Smooth muscle cell (in vitro differentiated cells): Measurements from ENCODE around the gene TSC1. TPM values are rescaled to one million over a fixed set of nuclear protein-coding genes. Genes with fewer than 3 reads are reported as not detected.

Experiments used
- DNase-seq: peaks from one replicate; lab custom pipeline; 2025; ENCODE audit not compliant: unreplicated experiment; lab: John Stamatoyannopoulos, UW
- H2AFZ ChIP-seq: fragments of 200-600 bp; sonication (generic); 2 replicates; pipeline ENCODE4 v1.6.0; 2016; ENCODE audit warnings: antibody characterized with exemption, low read depth, mild to moderate bottlenecking
- H3F3A ChIP-seq: fragments of 200-600 bp; sonication (generic); 2 replicates; pipeline ENCODE4 v1.6.0; 2017; ENCODE audit warnings: antibody characterized with exemption, low read depth
- H3K27ac ChIP-seq: fragments of 200-600 bp; sonication (generic); 2 replicates; pipeline ENCODE4 v1.5.1; 2016; ENCODE audit warnings: low read depth, mild to moderate bottlenecking
- H3K27me3 ChIP-seq: fragments of 200-600 bp; sonication (generic); 2 replicates; pipeline ENCODE4 v1.6.1; 2016; ENCODE audit warnings: low read depth, mild to moderate bottlenecking
- H3K36me3 ChIP-seq: fragments of 200-600 bp; sonication (generic); 2 replicates; pipeline ENCODE4 v1.5.1; 2016; ENCODE audit warnings: low read depth
- H3K4me1 ChIP-seq: fragments of 200-600 bp; sonication (generic); 2 replicates; pipeline ENCODE4 v1.5.1; 2016; ENCODE audit warnings: low read depth
- H3K4me2 ChIP-seq: fragments of 200-600 bp; sonication (generic); 2 replicates; pipeline ENCODE4 v1.6.0; 2016; ENCODE audit warnings: mild to moderate bottlenecking
- H3K4me3 ChIP-seq: fragments of 200-600 bp; sonication (generic); 2 replicates; pipeline ENCODE4 v1.5.1; 2016; ENCODE audit warnings: mild to moderate bottlenecking
- H3K79me2 ChIP-seq: fragments of 200-600 bp; sonication (generic); 2 replicates; pipeline ENCODE4 v1.6.0; 2016; ENCODE audit warnings: low read depth, mild to moderate bottlenecking
- H3K9ac ChIP-seq: fragments of 200-600 bp; sonication (generic); 2 replicates; pipeline ENCODE4 v1.6.0; 2016; ENCODE audit warnings: low read depth
- H3K9me3 ChIP-seq: fragments of 200-600 bp; sonication (generic); replicated peaks from 2 replicates; pipeline ENCODE4 v1.5.1; 2016; ENCODE audit warnings: low read depth
- H4K20me1 ChIP-seq: fragments of 200-600 bp; sonication (generic); 2 replicates; pipeline ENCODE4 v1.6.0; 2016; ENCODE audit warnings: low read depth
- CTCF ChIP-seq: fragments of 200-600 bp; sonication (generic); IDR thresholded peaks from 2 replicates; pipeline ENCODE4 v1.5.1; 2017; ENCODE audit warnings: borderline replicate concordance, mild to moderate bottlenecking, antibody characterized with exemption; ENCODE audit not compliant: insufficient read depth, poor library complexity, severe bottlenecking
- WGBS: methylation state at CpG from one replicate; pipeline ENCODE4 v1.1.7; 2016; ENCODE audit warnings: low lambda C conversion rate; 5-methylcytosine and 5-hydroxymethylcytosine counted together
- polyA plus RNA-seq: library from polyadenylated mRNA; unstranded; fragments of >200 nt; fragmentation: Nextera tagmentation; extraction: Ambion mirVana; gene quantifications from 2 replicates; pipeline ENCODE4 v1.2.1, GENCODE V29; 2016
- total RNA-seq: library from RNA; depleted of rRNA; stranded (reverse); fragments of >200 nt; gene quantifications from 2 replicates; pipeline ENCODE4 v1.2.3, GENCODE V29; 2014

TSC1 gene
- total and polyA plus RNA-seq, 2 experiments from 2014 or later = 17.4 to 48.9 TPM

DNA sequence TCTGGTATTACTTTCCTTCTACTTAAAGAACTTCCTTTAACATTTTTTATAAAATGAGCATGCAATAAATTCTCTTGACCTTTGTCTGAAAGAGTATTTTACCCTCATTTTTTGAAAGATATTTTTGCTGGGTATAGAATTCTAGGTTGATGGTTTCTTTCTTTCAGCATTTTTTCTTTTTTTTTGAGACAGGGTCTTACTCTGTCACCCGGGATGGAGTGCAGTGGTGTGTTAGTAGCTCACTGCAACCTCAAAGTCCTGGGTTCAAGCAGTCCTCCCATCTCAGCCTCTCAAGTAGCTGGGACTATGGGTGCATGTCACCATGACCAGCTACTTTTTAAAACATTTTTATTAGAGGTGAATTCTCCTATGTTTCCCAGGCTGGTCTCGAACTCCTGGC is 10.7 kb upstream of the TSC1 start:
- Histone ChIP-seq H3K9me3 (no peaks in the 10 kb centered on the region), H3K4me1 (no peaks in the 10 kb centered on the region), H3K9ac (no peak overlapping the region), H3K36me3 (no peaks in the 10 kb centered on the region), H3F3A (no peaks in the 10 kb centered on the region), H2AFZ (no peak overlapping the region), H3K27me3 (no peaks in the 10 kb centered on the region), H3K4me3 (no peak overlapping the region), H3K79me2 (no peaks in the 10 kb centered on the region), H3K27ac (no peak overlapping the region), H4K20me1 (no peaks in the 10 kb centered on the region), H3K4me2 (no peak overlapping the region)
- no peak for TF ChIP-seq CTCF
- DNase-seq = no peak
- WGBS = 89% methylated on average over 2 of the region's 2 CpGs

DNA sequence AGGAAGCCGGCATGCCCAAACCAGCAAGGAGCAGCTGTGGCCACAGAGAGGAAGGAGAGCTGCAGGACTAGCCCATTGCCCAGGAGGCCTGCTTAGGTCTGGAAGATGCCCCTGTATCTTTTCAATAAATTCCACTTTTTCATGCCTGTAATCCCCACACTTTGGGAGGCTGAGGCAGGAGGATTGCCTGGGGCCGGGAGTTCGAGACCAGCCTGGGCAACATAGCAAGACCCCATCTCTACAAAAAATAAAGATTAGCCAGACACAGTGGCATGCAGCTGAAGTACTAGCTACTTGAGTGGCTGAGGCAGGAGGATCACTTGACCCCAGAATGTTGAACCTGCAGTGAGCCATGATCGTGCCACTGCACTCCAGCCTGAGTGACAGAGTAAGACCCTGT is 5.3 kb upstream of the TSC1 start:
- H3K4me3 ChIP-seq = no peak overlapping the region
- no peak overlapping the region for H2AFZ ChIP-seq
- no peak overlapping the region for H3K9ac ChIP-seq
- 95% methylated on average over 4 of the region's 4 CpGs for WGBS
- H3K9me3 ChIP-seq = no peaks in the 10 kb centered on the region
- no peak for DNase-seq
- H3K36me3 ChIP-seq = no peaks in the 10 kb centered on the region
- no peak overlapping the region for H3K4me2 ChIP-seq
- H4K20me1 ChIP-seq = no peaks in the 10 kb centered on the region
- no peak overlapping the region for H3K27ac ChIP-seq
- no peaks in the 10 kb centered on the region for H3K79me2 ChIP-seq
- H3K4me1 ChIP-seq = no peaks in the 10 kb centered on the region
- no peaks in the 10 kb centered on the region for H3K27me3 ChIP-seq
- H3F3A ChIP-seq = no peaks in the 10 kb centered on the region
- TF ChIP-seq CTCF = no peak

DNA sequence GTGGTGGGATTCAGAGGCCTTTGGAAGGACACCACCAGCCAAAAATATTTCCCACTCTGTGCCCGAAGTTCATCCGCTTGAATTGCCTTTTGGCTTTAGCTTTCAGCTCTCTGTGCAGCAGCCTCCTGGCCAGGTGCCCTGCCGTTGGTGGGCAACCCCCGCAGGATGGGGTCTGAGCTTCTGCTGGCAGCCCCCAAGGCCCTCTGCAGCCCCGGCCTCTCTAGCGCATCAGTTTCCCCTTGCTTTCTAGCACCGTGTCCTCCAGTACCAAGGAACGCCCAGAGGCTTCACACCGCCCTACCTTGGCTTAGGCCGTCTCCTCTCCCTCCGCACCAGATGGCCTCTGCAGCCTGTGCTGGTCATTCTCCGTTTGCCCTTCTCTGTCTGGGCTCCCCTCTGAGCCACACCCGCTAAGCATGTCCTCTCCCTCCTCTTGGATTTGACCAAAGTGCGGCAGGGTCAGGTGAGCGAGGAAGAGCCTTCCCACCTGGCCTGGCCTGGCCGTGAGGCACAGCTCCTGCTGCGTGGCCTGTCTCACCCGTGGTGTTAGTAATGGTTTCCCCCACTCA is 4.2 kb upstream of the TSC1 start:
- H3K4me3 ChIP-seq = no peak overlapping the region
- H4K20me1 ChIP-seq = peaks cover under 1% of the 10 kb centered on the region
- H3K4me2 ChIP-seq = no peak overlapping the region
- TF ChIP-seq CTCF = no peak
- no peak overlapping the region for H3K27ac ChIP-seq
- no peak for DNase-seq
- H3K79me2 ChIP-seq = peaks cover 7% of the 10 kb centered on the region
- no peak overlapping the region for H2AFZ ChIP-seq
- 91% methylated on average over 18 of the region's 18 CpGs for WGBS
- peaks cover 2% of the 10 kb centered on the region for H3K4me1 ChIP-seq
- H3K9ac ChIP-seq = no peak overlapping the region
- H3K36me3 ChIP-seq = no peaks in the 10 kb centered on the region
- no peaks in the 10 kb centered on the region for H3F3A ChIP-seq
- no peaks in the 10 kb centered on the region for H3K27me3 ChIP-seq
- H3K9me3 ChIP-seq = no peaks in the 10 kb centered on the region

- peaks cover 15% of the 10 kb centered on the region for H3K79me2 ChIP-seq
- H3K27ac ChIP-seq = no peak overlapping the region
- no peak for DNase-seq
- H3K27me3 ChIP-seq = no peaks in the 10 kb centered on the region
- H2AFZ ChIP-seq = no peak overlapping the region
- no peaks in the 10 kb centered on the region for H3K9me3 ChIP-seq
- 92% methylated on average over 8 of the region's 8 CpGs for WGBS
- H3K4me1 ChIP-seq = peaks cover 10% of the 10 kb centered on the region
- no peak for TF ChIP-seq CTCF
- peaks cover 7% of the 10 kb centered on the region for H4K20me1 ChIP-seq
- no peaks in the 10 kb centered on the region for H3F3A ChIP-seq
- no peak overlapping the region for H3K4me3 ChIP-seq
- no peaks in the 10 kb centered on the region for H3K36me3 ChIP-seq
- H3K4me2 ChIP-seq = no peak overlapping the region
- H3K9ac ChIP-seq = no peak overlapping the region
Measured at GRCh38 chr9:132947756-132948155, 3.3 kb upstream of the TSC1 start.
